CD4-positive, alpha-beta T cell treated with Interleukin-17A for 1 hour (primary cell): ENCODE data around the gene ATP2B3.

Source experiments
- DNase-seq: peaks from one replicate; pipeline ENCODE4 v3.0.0-alpha.2; 2020

The ATP2B3 gene

DNA sequence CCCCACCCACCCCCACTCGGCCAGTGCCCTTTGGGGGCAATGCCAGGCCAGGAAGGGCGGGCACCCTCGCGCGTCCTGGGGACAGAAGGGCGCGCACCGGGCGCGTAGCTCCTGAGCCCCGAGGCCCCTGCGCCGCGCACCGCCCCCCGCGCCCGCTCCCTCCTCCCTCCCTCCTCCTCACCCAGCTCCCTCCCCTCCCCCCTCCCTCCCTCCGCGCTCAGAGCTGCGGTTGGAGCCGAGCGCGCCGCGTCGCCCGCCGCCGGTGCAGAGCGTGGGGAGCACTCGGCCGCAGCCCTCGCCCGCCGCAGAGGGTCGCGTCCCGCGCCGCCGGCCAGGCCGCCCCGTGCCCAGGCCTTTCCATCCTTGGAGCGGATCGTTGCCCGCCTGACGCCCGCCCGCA lies at the start of gene ATP2B3:
Gene ATP2B3, plus strand, starts transcription at position 220 of the 400 bp plus-strand sequence. CDS start 18,606 bp downstream, outside the sequence.
- DNase-seq, result no peak

GRCh38 chrX:153468008-153468580 lies 49.3 kb upstream of the ATP2B3 start:
- no peak for DNase-seq

- DNase-seq, result peak; percentile 13
Observed at GRCh38 chrX:153469811-153470410, 47.5 kb upstream of the ATP2B3 start.

DNA sequence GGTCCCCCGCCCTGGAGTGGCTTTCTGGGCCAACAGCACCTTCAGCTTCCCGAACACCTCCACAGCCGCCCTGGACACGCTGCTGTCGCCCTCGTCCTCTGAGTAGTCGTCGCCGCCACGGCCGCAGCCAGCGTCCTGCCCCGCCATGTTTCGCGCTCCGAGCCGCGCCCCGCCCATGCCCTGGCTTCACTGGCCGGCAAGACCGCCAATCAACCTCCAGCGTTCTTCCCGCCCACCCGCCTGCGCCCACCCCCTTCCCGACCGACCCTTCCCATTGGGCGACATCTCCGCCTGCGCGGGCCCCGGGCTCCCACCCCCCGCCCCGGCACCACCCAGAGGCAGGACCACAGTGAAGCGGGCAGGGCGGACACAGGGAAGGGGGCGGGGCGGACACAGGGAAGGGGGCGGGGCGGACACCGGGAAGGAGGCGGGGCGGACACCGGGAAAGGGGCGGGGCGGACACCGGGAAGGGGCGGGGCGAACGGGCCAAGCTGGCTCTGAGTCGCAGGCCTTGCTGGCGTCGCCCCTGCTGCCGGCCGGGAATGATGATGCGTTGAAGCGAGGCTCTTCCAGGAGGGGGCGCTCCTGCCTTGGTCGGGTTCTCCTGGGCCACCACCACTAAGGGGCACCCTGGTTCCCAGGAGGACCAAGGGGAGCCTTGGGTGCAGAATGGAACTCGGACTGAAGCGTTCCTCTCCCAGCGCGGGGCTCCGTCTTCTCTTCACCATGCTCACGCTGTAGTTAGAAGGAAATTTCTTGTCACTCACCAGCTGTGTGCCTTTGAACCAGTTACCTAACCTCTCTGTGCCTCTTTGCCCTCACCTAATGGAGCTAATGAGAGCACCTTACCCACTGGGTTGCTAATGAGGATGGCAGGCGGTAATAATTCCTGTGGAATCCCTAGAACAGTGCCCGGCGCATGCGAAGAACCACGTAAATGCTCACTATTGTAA lies 46.8 kb upstream of the ATP2B3 start, which contains the start of gene HAUS7:
Gene HAUS7, minus strand, starts transcription at position 166 of the 953 bp plus-strand sequence. Its CDS starts 19 bp downstream, at position 147.
- peak; percentile 90 for DNase-seq

DNA sequence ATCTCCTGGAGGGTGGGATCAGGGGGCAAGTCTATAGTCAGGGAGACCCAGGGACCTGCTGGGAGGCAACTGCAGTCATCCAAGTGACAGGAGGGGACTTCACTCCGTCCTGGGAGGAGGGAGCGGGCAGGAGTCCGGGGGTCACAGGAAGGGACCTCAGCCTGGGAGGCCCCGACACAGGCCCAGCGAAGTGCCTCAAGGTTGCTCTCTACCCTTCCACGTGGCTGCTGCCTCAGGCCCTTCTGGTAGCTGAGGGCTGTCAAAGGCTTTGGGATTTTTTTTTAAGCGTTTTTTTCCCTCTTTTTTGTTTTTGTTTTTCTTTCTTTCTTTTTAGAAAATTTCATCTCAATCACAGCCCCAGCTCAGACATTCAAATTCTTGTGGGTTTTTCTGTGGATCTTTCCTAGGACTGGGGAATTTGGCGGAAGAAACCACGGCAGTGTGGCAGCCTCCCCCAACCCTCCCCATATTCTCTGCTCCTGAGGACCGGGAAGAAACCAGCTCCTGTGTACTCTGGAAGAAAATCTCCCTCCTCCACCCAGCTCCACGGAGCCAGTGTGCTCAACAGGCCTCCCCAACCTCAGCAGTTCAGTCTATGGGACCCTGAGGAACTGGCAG lies 45.7 kb upstream of the ATP2B3 start:
- no peak for DNase-seq

- no peak for DNase-seq
Observed at GRCh38 chrX:153473126-153473525, 44.3 kb upstream of the ATP2B3 start.

- DNase-seq, result no peak
Observed at GRCh38 chrX:153474266-153474665, 43.2 kb upstream of the ATP2B3 start.

DNA sequence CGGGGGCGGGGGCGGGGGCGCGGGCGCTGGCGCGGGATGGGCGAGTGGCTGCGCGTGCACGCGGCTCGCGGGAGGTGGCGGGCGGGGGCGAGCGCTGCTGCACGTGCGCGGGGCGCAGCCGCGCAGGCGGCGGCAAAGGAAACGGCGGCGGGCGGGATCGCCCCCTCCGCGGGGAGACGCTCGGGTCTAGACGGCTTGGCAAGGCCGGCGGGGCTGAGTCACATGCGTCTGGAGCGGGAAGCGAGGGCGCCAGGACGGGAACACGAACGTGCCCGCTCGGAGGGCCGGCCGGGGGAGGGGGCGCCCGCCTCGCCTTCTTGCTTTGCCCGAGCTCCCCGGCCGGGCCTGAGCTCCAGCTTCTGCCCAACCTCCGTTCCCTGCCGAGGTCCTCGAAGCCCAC lies 42.7 kb upstream of the ATP2B3 start:
- DNase-seq, result peak; percentile 49

GRCh38 chrX:153475271-153475670 lies 42.2 kb upstream of the ATP2B3 start:
- no peak for DNase-seq

DNA sequence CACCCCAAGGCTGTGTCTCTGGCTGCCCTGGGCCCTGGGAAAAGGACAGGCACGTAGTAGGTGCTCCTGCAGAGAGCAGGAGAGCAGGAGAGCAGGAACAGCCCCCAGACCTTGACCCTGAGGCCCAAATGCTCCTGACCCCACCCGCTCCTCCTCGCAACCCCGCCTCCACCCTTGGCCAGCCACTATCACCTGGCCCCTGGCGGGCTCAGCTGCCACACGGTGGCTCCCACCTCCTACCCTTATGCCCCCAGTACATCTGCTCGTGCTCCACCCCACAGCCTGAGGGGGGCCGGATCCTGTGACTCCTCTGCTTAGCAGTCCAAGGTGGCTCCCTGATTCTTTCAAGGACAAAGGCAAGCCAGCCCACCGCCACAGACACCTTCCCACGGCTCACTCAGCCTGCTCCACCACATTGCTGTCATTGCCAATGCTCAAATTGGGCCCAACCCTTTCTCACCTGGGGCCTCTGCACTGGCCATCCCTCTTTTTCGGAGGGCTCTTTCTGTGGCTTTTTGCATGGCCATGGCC lies 41.6 kb upstream of the ATP2B3 start:
- DNase-seq, result no peak

DNA sequence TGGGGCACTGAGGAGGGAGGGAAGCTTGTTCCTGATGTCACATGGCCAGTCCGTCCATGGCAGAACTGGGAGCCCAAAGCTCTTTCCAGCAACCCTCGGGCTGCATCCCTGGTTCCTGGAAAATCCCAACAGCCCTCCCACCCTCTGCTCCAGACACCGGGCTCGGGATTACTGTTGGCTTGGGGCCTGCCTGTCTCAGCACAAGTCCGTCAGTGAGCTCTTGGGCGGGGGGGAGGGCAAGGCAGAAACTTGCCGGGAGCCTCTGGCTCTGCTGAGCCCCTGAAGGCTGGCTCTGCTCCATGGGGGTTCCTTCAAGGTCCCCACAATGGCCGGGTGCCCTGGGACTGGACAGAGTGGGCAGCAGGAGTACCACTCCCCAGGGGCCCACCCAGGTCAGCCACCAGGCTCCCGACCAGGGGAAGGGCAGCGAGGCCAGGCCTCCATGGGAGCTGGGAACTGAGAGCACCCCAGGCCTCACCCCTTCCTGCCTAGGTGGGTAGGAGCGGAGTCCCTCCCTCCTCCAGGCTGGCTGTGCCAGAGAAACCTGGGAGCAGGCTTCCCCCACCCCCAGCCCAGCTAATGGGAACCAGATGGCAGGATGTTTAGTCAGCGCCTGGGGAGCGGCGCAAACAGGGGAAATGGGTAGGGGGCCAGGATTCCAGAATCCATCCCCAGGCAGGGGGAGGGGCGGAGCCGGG lies 40.6 kb upstream of the ATP2B3 start:
- no peak for DNase-seq

DNA sequence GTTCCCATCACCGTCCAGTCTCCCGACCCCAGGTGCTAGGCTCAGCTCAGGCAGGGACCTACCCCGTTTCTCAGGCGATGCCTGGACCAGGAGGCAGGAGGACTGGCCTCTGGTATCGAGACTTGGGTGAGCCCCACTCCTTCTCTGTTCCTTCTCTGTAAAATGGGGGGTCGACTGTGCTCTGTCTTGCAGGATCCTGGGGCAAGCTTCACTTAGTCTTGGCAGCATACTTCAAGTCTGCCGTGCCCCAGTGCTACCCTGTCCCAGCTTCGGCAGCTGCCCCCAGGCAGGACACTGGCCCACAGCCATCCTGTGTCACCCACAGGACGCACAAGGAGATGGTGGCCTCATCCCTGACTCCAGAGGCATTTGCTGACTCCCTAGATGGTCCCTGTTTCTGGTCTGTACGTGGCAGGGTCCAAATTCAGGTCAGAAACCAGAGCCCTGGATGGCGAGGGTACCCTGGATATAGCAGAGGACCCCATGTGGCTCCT lies 40.0 kb upstream of the ATP2B3 start:
- no peak for DNase-seq

DNA sequence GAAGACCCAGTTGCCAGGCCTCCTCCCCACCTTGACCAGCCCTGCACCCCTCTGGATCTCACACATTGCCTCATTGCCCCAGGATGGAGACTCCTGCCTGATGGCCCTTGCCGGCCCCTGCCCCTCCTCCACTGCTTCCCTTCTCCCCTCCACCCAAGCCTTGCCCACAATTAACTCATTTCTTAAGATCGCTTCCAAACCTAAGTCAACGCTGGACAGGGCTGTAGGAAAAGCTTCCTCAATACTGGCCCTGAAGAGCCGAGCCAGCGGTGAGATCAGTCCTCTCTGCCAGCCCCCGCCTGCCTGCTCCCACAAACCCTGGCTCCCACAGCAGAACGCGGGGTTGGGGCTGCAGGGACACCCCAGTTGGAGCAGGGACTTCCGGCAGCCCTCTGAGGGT lies 39.5 kb upstream of the ATP2B3 start:
- DNase-seq, result no peak

GRCh38 chrX:153478746-153479145 lies 38.7 kb upstream of the ATP2B3 start:
- DNase-seq, result no peak

DNA sequence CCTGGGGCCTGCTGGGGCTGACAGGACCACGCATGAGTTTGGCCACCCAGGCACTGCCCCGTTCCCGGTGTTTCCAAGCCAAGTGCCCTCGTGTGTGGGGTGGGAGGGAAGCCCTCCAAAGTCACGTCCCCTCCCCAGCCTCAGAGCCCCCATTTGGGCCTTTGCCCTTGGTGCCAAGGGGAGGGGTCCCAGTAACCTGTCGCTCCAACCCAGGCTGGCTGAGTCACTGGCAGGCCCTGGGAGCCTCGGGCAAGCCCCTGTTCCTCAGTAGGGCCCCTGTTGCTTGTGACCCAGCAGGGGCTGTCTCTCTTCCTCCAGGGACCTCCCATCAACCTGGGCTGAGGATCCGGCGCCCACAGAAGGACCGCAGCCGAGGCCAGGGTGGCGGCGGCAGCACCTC lies 36.4 kb upstream of the ATP2B3 start:
- DNase-seq, result no peak

DNA sequence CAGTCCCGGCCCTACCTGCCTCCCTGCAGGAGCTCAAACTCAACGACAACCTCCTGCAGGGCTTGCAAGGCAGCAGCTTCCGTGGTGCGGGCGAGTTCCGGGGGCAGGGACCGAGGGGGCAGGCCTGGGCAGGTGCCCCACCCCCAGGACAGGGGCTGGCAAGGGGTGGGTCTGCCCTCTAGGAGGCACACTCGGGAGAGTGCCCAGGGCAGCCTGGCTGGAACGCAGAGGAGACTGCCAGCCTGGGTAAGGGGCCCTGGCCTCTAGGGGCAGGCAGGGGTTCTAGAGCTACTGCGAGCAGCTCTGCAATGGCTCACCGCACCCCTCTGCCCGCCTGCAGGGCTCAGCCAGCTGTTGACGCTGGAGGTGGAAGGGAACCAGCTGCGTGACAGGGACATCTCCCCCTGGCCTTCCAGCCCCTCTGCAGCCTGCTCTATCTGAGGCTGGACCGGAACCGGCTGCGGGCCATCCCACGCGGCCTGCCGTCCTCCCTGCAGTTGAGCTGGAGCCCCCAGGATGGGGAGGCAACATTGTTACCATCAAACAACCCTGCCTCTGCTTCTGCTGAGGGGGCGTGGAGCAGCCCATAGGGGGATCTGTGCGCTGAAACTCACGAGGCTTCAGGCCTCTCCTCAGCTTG lies 34.9 kb upstream of the ATP2B3 start:
- no peak for DNase-seq

- DNase-seq, result no peak
Observed at GRCh38 chrX:153485396-153486080, 31.9 kb upstream of the ATP2B3 start.

DNA sequence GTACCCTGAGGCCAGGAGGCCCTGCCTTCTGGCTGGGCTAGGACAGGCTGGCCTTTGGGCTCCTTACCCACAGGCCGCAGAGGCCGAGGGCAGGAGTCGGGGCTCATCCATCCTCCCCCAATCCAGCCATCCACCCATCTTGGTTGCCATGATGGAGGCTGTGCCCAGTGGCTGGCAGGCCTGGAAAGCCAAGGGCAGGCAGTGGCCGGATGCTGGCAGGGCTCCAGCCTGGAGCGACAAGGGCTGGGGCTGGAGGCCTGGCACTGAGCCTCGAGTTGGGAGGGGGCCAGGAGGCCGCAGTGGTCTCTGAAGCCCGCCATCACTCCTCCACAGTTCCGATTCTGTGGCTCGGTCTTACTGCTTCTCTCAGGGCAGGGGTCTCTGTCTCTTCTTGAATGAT lies 31.3 kb upstream of the ATP2B3 start:
- no peak for DNase-seq

- DNase-seq, result no peak
Observed at GRCh38 chrX:153487590-153488071, 29.8 kb upstream of the ATP2B3 start.

DNA sequence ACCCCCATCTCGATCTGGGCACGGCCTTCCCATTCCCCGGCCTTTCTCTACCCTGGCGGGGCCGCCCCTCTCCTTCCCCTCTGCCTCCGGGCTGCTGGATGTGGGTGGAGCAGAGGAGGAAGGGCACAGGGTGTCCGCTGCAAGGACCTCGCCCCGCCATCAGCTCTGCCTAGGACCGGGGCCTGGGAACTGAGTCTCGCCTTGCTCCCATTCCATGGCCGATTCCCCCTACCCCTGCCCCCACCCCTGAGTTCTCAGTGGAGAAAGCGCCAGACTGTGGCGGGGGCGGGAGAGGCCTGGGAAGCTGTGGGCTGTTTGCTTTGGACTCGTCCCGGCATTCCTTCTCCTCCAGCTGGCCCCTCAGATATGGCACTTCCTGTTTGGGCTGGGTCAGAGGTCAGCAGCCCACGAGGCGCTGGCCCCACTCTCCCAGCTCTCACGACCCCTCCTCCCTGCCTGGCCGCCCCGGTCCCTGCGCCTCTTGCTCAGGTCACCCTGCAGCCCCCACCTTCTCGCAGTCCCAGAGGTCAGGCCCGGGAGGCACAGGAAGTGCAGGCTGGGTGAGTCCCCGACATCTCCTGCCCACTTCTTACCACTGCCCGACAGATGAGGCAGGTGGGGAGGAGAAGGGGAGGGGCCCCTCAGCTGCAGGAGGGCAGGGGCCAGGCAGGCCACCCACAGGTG lies 29.1 kb upstream of the ATP2B3 start:
- no peak for DNase-seq
